Raji (cell line): ENCODE results near the gene MEOX2.

Source experiments
- POLR2A ChIP-seq: IDR thresholded peaks from 2 replicates; pipeline ENCODE4 v1.6.1; 2011; ENCODE audit warnings: low read depth, low read length, control low read depth; ENCODE audit not compliant: insufficient read depth

MEOX2 gene

GRCh38 chr7:15604166-15604565, 82.3 kb downstream of the MEOX2 start:
- TF ChIP-seq POLR2A, result no peak

- TF ChIP-seq POLR2A, result no peak
Observed at GRCh38 chr7:15603124-15603523, 83.4 kb downstream of the MEOX2 start.

GRCh38 chr7:15602236-15602635, 84.2 kb downstream of the MEOX2 start:
- TF ChIP-seq POLR2A, result no peak

- no peak for TF ChIP-seq POLR2A
Observed at GRCh38 chr7:15601175-15601574, 85.3 kb downstream of the MEOX2 start.

GRCh38 chr7:15600298-15600697, 86.2 kb downstream of the MEOX2 start:
- TF ChIP-seq POLR2A, result no peak

- no peak for TF ChIP-seq POLR2A
Observed at GRCh38 chr7:15594461-15594860, 92.0 kb downstream of the MEOX2 start.

- no peak for TF ChIP-seq POLR2A
Observed at GRCh38 chr7:15593382-15593781, 93.1 kb downstream of the MEOX2 start.

- TF ChIP-seq POLR2A, result no peak
Observed at GRCh38 chr7:15586266-15586665, 100.2 kb downstream of the MEOX2 start.

GRCh38 chr7:15584575-15584974, 101.9 kb downstream of the MEOX2 start:
- TF ChIP-seq POLR2A, result no peak

- no peak for TF ChIP-seq POLR2A
Observed at GRCh38 chr7:15582773-15583172, 103.7 kb downstream of the MEOX2 start.

- TF ChIP-seq POLR2A, result no peak
Observed at GRCh38 chr7:15581352-15581951, 105.0 kb downstream of the MEOX2 start.

GRCh38 chr7:15580604-15581351, 105.7 kb downstream of the MEOX2 start:
- TF ChIP-seq POLR2A, result no peak

GRCh38 chr7:15577600-15577999, 108.9 kb downstream of the MEOX2 start:
- TF ChIP-seq POLR2A, result no peak

- no peak for TF ChIP-seq POLR2A
Observed at GRCh38 chr7:15571301-15571878, 115.1 kb downstream of the MEOX2 start.

GRCh38 chr7:15567652-15568051, 118.8 kb downstream of the MEOX2 start:
- no peak for TF ChIP-seq POLR2A

GRCh38 chr7:15567036-15567435, 119.4 kb downstream of the MEOX2 start:
- TF ChIP-seq POLR2A, result no peak
